CD4-positive, alpha-beta T cell (primary cell): ENCODE results near the gene MIPOL1. TPM values are rescaled to one million over a fixed set of nuclear protein-coding genes. Genes with fewer than 3 reads are reported as not detected.

Experiments used
- ATAC-seq: fragments of 200-7000 bp; cut with Tn5 transposase; one replicate; pipeline ENCODE4 v1.10.0; 2022; ENCODE audit warnings: mild to moderate bottlenecking; ENCODE audit not compliant: poor library complexity
- CTCF ChIA-PET: fragments of 350-600 bp; sonication (Branson Sonifier 250); formaldehyde crosslinking; loops from one replicate; lab custom pipeline; 2021; ENCODE audit warnings: antibody characterized with exemption, inconsistent platforms; lab: Charles Lee
- POLR2A ChIA-PET: fragments of 350-600 bp; sonication (Branson Sonifier 250); formaldehyde crosslinking; loops from one replicate; lab custom pipeline; 2021; ENCODE audit warnings: antibody characterized with exemption, inconsistent platforms; lab: Charles Lee
- DNase-seq, 14 experiments: peaks; one replicate each; pipeline ENCODE4 v3.0.0-alpha.2; 2013 to 2020; ENCODE audit warnings: mixed read lengths in 2 of 14
- H3K27ac ChIP-seq, 2 donors: one replicate each; pipeline versions ENCODE4 v1.5.1 to v1.7.0; 2013; ENCODE audit warnings: low read length in 2 of 2, low read depth in 1 of 2, mild to moderate bottlenecking in 1 of 2
- H3K27me3 ChIP-seq, 2 experiments: 1 replicate in 1 of 2; 2 replicates in 1 of 2; pipeline versions ENCODE4 v1.6.1 to v1.7.0; 2013; ENCODE audit warnings: low read length in 2 of 2, control low read depth in 1 of 2, mild to moderate bottlenecking in 1 of 2, moderate library complexity in 1 of 2; ENCODE audit not compliant: insufficient read depth in 2 of 2, control insufficient read depth in 1 of 2
- H3K36me3 ChIP-seq: one replicate; pipeline ENCODE4 v1.6.1; 2013; ENCODE audit warnings: low read length, control low read depth; ENCODE audit not compliant: insufficient read depth
- H3K4me1 ChIP-seq: one replicate; pipeline ENCODE4 v1.6.1; 2013; ENCODE audit warnings: low read length, control low read depth; ENCODE audit not compliant: insufficient read depth
- H3K4me3 ChIP-seq: one replicate; pipeline ENCODE4 v1.5.1; 2013; ENCODE audit warnings: mild to moderate bottlenecking, low read length, moderate library complexity
- H3K9me3 ChIP-seq, 2 experiments: 1 replicate in 1 of 2; 2 replicates in 1 of 2; pipeline versions ENCODE4 v1.6.1 to v1.7.0; 2013; ENCODE audit warnings: low read length in 2 of 2, mild to moderate bottlenecking in 2 of 2, control low read depth in 1 of 2, moderate library complexity in 1 of 2; ENCODE audit not compliant: control insufficient read depth in 1 of 2, insufficient read depth in 1 of 2
- H3K27ac Mint-ChIP-seq: one replicate; pipeline ENCODE4 v1.8.0; 2020; ENCODE audit warnings: mixed read lengths
- H3K27me3 Mint-ChIP-seq: one replicate; pipeline ENCODE4 v1.8.0; 2021; ENCODE audit warnings: mixed read lengths
- H3K36me3 Mint-ChIP-seq: one replicate; pipeline ENCODE4 v1.8.0; 2021; ENCODE audit warnings: low read depth, mixed read lengths
- H3K4me1 Mint-ChIP-seq: one replicate; pipeline ENCODE4 v1.8.0; 2021; ENCODE audit warnings: low read depth, mixed read lengths
- H3K4me3 Mint-ChIP-seq: one replicate; pipeline ENCODE4 v1.8.0; 2020; ENCODE audit warnings: mild to moderate bottlenecking, mixed read lengths
- H3K9me3 Mint-ChIP-seq: one replicate; pipeline ENCODE4 v1.8.0; 2020; ENCODE audit warnings: mixed read lengths
- intact Hi-C, 2 experiments: fragments of 100-400 bp; cut with DNase I in 1 of 2; cut with micrococcal nuclease in 1 of 2; formaldehyde crosslinking; loops; one replicate each; pipeline versions ENCODE4 v1.15.1 to v1.9.0; 2023 to 2025; cut with DNase I, micrococcal nuclease
- total RNA-seq, 174 experiments: library from RNA in 2 of 174; stranded (reverse) in 2 of 174; gene quantifications; one replicate each; pipeline ENCODE4 v1.2.3 and lab custom pipeline; 2021 to 2026
- TF ChIP-seq, protein P1 (sequence below): fragments of 200-600 bp; IDR thresholded peaks from one replicate; pipeline ENCODE4 v1.8.0; 2022; ENCODE audit warnings: antibody characterized with exemption, mild to moderate bottlenecking

The MIPOL1 gene
- total RNA-seq, 2 experiments from 2014 or later, result 0.30 TPM; not detected in 1

DNA sequence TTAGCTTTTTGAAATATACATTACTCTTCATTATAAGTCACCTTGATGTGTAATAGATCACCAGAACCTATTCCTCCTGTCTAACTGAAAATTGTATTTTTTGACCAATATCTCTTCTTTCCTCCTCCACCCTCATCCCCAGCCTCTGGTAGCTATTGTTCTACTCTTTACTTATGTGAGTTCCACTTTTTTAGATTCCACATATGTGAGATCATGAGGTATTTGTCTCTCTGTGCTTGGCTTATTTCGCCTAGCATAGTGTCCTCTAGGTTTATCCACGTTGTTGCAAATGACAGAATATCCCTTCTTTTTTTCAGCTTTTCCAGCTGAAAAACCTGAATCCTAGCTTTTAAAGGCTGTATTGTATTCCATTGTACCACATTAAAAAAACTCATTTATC lies 82.1 kb downstream of the MIPOL1 start:
- CTCF ChIA-PET, result no interaction called here
- TF ChIP-seq, protein P1, sequence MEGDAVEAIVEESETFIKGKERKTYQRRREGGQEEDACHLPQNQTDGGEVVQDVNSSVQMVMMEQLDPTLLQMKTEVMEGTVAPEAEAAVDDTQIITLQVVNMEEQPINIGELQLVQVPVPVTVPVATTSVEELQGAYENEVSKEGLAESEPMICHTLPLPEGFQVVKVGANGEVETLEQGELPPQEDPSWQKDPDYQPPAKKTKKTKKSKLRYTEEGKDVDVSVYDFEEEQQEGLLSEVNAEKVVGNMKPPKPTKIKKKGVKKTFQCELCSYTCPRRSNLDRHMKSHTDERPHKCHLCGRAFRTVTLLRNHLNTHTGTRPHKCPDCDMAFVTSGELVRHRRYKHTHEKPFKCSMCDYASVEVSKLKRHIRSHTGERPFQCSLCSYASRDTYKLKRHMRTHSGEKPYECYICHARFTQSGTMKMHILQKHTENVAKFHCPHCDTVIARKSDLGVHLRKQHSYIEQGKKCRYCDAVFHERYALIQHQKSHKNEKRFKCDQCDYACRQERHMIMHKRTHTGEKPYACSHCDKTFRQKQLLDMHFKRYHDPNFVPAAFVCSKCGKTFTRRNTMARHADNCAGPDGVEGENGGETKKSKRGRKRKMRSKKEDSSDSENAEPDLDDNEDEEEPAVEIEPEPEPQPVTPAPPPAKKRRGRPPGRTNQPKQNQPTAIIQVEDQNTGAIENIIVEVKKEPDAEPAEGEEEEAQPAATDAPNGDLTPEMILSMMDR, result no peak
- no peaks in the 10 kb centered on the region for H3K27me3 ChIP-seq
- no peak overlapping the region for H3K27ac ChIP-seq
- POLR2A ChIA-PET, result no interaction called here
- Mint-ChIP-seq H3K9me3 (peaks cover 3% of the 10 kb centered on the region), H3K36me3 (no peaks in the 10 kb centered on the region), H3K4me3 (no peak overlapping the region), H3K27me3 (no peaks in the 10 kb centered on the region), H3K4me1 (no peaks in the 10 kb centered on the region), H3K27ac (no peak overlapping the region)
- no peak overlapping the region for H3K4me3 ChIP-seq
- H3K36me3 ChIP-seq, result no peaks in the 10 kb centered on the region
- intact Hi-C loops, result no loop called here
- ATAC-seq, result no peak
- H3K4me1 ChIP-seq, result no peaks in the 10 kb centered on the region
- peaks cover 0 to 3% of the 10 kb centered on the region in 2 experiments for H3K9me3 ChIP-seq
- DNase-seq, result no peak

DNA sequence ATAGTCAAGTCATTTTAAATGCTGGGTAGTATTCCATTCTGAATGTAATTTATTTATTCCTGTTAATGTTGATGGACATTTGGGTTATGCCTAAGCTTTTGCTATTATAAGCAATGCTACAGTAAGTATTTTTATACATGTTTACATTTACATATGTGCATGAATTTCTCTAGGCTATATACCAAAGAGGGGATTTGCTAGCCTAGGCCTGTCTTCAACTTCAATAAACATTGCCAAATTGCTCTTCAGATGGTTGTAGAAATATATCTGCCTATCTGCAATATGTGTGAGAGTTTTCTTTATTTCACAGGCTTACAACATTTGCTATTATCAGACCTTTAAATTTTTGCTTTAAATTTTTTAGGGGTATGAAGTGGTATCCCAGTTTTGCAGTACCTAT lies 87.0 kb downstream of the MIPOL1 start:
- POLR2A ChIA-PET, result no interaction called here
- no peak overlapping the region for H3K27ac ChIP-seq
- no peaks in the 10 kb centered on the region for H3K4me1 ChIP-seq
- no peaks in the 10 kb centered on the region for H3K27me3 Mint-ChIP-seq
- intact Hi-C loops, result no loop called here
- no peak overlapping the region for H3K27ac Mint-ChIP-seq
- no peaks in the 10 kb centered on the region for H3K27me3 ChIP-seq
- CTCF ChIA-PET, result no interaction called here
- no peak for ATAC-seq
- DNase-seq, result no peak
- no peak overlapping the region for H3K4me3 Mint-ChIP-seq
- H3K4me3 ChIP-seq, result no peak overlapping the region
- TF ChIP-seq, protein P1, result no peak
- no peaks in the 10 kb centered on the region for H3K36me3 ChIP-seq
- no peaks in the 10 kb centered on the region for H3K4me1 Mint-ChIP-seq
- H3K36me3 Mint-ChIP-seq, result no peaks in the 10 kb centered on the region
- H3K9me3 Mint-ChIP-seq, result peaks cover 3% of the 10 kb centered on the region
- peaks cover 0 to 3% of the 10 kb centered on the region in 2 experiments for H3K9me3 ChIP-seq

DNA sequence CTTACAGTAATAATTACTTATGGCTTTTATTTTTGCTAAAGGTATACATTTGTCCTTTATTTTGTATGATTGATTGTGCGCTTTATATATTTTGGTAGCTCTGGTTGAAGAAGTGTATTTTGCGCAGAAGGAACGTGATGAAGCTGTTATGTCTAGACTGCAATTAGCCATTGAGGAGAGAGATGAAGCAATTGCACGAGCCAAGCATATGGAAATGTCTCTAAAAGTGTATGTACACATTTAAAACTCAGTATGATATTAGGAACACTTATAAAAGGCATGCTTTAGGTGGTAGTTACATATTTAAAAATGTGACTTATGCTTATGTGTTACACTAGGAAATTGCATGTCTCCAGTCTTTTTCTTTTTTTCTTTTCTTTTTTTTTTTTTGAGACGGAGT lies 87.5 kb downstream of the MIPOL1 start:
- Mint-ChIP-seq H3K4me1 (no peaks in the 10 kb centered on the region), H3K4me3 (no peak overlapping the region), H3K27me3 (no peaks in the 10 kb centered on the region), H3K36me3 (no peaks in the 10 kb centered on the region), H3K9me3 (peaks cover 3% of the 10 kb centered on the region), H3K27ac (no peak overlapping the region)
- ChIA-PET POLR2A (no interaction called here), CTCF (no interaction called here)
- ATAC-seq (no peak), DNase-seq (no peak)
- Histone ChIP-seq H3K36me3 (no peaks in the 10 kb centered on the region), H3K27me3 (no peaks in the 10 kb centered on the region), H3K4me3 (no peak overlapping the region), H3K9me3 (peaks cover 0 to 3% of the 10 kb centered on the region in 2 experiments), H3K27ac (no peak overlapping the region), H3K4me1 (no peaks in the 10 kb centered on the region)
- intact Hi-C loops, result no loop called here
- TF ChIP-seq, protein P1, result no peak
